ENCODE results near the gene ZBTB34.

Gene ZBTB34

DNA sequence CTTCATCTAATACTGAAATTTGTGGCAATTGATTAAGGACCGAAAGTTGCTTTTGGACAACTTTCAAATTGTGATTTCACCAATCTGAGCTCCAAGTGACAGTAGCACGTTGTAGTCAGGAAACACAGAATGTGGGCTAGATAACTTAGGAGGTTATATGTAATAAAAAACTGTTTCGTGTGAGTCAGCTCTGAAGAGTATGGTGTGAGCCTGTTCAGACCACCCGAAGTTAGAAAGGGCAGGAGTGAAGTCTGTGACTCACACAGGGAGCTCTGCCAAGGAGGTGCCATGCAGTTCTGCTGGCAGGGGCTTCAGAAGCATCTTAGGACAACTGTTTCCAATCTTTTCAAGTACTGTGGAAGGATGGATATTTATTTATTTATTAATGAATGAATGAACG is 16.4 kb upstream of the ZBTB34 start:
- no peak for DNase-seq (ENCODE audit: low spot score)

DNA sequence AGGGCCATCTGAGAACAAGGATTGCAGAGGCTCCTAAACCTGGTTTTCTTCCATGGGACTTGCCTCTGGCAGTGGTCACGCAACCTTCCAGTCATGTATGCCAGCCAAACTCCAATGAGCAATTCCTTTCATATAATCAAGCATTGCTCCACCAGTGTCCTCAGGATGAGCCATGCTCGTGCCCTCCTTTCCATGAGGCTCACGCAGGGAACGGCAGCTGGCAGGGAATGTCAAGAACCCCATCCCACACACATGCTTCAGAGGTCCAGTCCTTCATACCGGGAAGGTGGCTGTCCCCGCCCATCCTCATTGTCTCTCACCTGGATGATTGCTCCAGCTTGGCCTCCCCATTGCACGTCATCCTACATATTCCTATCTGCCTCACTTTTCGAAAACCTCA is 13.4 kb upstream of the ZBTB34 start:
- no peak for DNase-seq (ENCODE audit: low spot score)

DNA sequence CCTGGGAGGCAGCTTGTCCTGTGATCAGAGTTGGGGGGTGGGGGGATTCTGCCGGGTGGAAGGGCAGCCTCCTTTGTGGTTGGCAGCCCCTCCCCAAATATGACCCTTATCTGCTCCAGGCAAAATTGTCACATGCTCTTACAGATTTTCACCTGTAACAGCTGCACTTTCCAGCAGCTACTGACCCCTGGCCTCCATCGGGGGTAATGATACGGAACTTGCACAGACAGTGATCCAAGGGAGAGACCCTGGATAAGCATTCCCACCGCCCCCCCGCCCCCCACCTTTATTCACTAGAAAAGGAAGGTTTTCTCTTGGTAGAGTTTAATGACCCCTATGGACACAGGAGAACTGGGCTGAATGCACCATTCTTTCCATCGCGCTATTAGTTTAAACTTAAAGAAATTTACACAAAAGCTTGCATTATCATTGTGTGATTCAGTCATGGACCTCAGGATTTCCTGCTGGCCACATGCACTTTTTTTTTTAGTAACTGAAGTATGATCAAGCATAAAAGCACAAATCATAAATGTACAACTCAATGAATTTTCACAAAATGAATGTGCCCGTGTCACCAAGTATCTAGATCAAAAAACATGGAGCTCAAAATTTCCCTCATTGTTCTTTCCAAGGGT is 10.7 kb upstream of the ZBTB34 start:
- no peak for DNase-seq (ENCODE audit: low spot score)

DNA sequence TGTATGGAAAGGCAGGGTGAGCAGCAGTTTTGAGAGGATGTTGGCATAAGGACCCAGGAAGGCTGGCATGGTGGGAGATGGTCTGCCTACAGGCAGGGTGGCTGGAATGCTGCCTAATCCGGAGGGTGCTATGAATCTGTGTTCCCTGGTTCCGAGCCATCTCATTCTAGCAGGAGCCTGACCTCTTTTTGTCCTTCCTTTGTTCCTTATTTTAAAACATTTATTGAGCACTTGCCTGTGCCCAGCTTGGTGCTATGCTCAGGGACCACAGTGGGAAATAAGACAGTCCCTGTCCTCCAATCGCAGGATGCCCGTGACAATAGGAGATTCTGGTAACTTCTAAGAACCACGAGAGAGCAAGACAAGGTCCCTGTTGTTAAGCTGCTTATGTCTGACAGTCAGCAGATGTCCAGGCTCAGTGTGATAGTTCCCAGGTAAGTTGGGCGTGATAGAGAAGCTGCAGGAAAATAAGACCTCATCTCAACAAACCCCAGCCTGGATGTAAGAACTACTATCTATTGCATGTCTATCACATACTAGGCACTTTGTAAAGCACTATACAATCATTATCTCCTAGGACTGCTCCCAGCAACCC is 9.1 kb upstream of the ZBTB34 start:
- DNase-seq (ENCODE audit: low spot score) = peak; percentile 30

DNA sequence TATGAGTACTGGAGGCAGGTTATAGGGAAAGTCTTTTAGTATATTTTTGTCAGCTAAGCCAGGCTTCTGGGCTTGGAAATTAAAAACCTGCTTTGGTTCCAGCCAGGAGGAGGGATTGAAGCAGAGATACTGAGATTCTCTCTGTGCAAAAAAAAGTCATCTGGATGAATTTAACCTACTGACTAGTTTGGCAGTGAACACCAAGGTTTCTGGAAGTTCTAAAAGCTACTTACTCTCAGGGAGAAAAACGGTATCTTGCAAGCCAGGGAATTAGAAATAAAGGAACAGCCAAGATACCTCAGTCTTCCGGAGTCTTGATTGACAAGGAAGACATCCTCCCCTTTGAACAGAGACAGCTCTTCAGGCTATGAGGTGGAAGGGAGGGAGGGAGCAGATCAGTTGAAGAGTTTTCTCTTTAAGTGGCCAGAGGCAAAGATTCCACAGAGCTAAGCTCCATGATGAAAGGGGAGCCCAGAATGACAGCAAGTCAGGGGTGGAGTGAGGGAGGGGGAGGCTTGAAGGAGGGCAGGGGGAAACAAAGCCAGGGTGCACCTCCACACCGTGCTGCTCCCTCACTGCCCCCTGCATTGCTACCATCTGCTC is 8.3 kb upstream of the ZBTB34 start:
- DNase-seq (ENCODE audit: low spot score) = peak; percentile 46

DNA sequence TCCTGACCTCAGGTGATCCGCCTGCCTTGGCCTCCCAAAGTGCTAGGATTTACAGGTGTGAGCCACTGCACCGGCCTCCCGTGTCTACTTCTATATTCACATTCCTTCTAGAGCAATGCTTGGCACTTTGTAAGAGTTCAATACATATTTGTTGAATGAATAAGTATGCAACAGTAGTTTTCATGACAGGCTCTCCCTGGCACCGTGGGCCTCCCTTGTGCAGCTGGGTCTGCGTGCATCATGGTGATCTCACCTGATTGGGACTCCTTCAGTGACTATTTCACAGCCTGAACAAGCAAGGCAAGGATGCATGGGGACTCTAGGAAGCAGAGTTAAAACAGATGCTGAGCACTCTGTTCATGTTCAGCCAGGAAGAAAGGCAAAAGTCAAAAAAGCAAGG is 6.8 kb upstream of the ZBTB34 start:
- peak; percentile 15 for DNase-seq (ENCODE audit: low spot score)

DNA sequence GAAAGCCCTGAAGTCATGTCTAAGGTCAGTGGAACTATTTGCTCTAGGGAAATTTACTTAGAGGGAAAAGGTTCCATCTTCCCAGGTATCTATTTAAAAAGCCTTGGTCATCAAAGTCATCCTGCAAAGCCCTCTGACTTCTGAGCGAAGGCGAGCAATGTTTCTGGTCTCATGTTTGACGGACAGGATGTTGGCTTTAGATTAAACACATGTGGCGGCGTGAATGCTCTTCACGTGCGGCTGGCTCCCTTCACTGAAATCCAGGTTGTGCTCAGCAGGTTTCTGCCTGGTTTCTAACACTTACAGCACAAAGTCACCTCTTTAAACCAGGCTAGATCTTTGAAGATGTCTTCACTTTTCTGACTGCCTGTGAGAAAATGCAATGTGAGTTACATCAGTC is 5.7 kb upstream of the ZBTB34 start:
- peak; percentile 37 for DNase-seq (ENCODE audit: low spot score)

DNA sequence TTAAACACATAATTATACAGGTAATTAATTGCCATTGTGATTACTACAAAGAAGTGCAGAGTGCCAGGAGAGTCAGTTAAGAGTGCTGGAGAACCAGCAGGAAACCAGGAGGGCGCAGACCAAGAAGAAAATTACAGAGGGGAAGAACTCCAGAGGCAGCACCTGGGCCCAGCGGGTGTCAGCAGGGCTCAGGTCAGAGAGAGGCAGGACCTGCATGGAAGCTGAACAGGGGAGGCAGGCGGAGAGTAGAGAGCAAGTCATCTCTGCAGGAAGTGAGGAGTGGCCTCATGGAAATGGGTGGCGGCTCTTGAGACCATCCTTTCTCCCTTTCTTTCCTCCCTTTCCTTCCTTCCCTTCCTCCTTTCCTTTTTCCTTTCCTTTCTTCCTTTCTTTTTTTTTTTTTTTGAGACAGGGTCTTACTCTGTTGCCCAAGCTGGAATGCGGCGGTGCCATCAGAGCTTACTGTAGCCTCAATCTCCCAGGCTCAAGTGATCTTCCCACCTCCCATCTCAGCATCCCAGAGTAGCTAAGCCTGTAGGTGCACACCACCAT is 4.0 kb upstream of the ZBTB34 start:
- DNase-seq (ENCODE audit: low spot score) = peak; percentile 33

DNA sequence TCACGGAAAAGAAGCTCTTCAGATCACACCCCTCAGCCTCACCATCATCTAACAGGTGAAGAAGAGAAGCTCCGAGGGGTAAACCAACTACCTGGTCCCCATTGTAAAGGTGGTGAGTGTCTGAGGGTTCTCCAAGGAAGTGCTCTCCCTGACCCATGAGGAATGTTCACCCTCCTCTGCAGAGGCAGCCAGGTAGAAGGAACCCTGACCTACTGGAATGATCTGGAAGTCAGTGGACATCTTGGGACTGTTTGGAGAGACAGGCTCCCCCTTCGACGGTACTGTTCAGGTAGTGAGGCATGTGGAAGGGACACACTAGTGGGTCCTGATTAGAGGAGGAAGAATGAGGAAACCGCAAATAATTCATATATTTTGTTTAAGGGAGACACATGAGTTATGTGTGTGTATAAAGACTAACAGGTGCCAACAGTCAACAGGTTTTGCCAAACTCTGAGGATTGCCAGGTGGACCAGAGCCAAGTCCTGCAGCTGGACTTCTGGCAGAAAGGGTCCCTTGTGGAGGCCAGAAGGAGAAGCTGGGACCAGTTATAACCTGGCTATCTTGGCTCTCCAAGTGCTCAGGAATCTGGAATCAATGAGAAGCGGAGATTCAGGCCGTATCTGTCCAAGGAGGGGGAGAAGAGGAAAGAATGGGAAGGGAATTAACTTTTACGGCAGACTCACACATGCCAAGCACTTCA is 3.0 kb upstream of the ZBTB34 start:
- peak; percentile 32 for DNase-seq (ENCODE audit: low spot score)

DNA sequence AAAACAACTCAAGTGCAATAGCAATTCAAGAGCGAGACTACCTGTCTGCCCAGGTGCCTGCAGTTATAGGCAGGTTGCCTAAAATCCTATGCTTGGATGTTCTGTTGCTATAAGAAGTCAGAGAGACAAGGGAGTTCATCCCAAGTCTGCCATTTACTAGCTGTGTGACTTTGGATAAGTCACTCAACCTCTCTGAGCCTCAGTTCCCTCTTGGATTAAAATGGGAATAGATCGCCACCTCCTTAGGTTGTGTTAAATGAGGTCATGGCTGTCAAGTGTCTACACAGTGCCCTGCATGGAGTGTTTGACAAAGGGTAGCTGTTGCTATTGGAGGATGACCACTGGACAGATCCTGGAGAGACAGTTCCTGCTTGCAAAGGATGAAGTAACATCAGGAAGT is 1.3 kb upstream of the ZBTB34 start:
- DNase-seq (ENCODE audit: low spot score) = peak; percentile 18

DNA sequence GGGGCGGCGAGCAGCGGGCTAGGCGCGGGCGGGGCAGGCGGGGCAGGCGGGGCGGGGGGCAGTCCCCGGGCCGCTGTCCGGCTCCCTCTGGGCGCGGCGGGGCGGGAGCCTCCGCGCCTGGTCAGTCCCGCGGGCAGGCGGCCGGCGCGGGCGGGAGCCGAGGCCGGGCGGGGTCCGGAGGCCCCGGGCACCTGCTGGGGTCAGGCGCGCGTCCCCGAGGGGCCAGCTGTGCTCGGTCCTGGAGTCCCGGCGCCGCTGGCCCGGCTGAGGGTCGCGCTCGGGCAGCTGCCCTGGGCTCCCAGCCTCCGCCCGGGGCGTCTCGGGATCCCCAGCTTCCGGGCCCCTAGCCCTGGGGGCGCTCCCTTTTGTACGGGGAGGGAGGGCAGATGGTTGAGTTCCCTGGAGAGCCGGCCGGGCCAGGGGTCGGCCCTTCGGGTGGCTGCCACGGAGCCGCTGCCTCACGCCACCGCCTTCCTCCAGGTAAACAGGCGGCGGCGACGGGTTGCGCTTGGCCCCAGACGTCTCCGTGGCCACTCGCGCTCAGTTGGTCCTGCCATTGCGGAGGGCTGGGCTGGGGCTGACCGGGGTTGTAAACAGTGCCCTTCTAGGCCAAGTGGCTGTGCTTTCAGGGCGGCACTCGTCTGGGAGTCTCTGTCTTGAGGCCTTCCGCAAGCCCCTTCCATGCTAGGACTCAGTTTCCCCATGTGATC is 473 bp downstream of the ZBTB34 start:
- no peak for DNase-seq (ENCODE audit: low spot score)

DNA sequence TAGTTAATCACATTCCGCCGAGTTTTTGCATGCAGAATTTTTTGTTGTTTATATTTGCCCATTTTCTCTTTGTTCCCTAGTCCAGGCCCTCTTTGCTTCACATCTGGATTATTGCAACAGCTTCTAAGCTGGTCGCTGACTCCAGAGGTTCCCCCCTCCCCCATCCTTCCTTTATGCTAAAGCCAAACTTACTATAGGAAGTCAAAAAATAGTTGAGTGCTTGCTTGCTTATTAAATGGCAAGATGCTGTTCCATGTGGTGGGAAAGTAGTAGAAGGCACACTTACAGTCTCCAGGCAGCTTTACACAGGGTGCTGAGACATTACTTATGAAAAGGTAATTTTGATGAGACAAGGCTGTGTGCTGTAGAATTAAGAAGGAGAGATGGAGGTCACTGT is 1.3 kb downstream of the ZBTB34 start:
- DNase-seq (ENCODE audit: low spot score) = no peak

DNA sequence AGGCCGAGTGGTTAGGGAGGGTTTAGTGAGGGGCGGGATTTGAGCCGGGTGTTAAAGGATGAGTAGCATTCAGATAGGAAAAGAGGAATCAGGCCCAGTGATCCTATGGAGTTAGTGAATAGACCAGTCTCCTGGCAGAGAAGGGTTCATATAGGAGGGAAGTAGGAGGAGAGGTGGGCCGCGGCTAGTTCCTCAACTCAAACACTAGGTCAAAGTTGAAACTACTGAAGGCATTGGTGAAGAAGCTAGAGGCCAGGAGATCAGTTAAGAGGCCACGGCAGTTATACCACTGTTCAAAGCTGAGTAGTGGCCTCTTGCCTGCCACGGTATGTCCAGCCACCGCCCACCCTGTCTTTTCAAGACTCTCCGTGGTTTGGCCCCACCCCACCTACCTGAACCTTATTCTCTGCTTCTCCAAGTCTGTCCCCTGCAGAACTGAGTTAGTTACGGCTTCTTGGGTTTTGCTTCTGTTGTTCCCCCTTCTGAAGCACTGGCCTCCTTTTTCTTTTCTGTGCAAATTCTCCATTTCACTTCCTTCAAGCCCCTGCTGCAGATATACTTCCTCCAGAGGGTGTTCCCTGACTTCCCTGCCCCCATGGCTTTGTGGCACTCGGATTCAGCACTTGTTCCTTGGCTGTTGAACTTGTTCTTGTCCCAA is 1.8 kb downstream of the ZBTB34 start:
- DNase-seq (ENCODE audit: low spot score) = peak; percentile 48

DNA sequence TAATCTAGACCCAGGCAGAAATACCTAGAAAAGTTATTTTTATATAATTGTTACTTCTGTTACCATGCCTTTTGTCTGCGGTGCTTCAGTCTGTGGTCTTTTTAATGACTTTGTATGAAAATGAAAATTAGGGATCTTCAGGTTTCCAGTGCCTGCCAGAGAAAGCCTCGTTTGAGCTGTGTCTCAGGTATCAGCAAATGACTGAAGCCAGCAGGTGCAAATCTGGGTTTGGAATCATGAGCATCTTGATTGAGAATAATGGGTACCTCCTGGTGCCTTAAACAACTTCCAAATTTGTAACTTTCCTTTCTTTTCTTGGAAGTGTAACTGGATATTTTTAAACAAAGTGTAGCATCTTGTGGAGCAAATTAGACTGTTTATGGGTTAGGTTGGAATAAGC is 4.3 kb downstream of the ZBTB34 start:
- no peak for DNase-seq (ENCODE audit: low spot score)

DNA sequence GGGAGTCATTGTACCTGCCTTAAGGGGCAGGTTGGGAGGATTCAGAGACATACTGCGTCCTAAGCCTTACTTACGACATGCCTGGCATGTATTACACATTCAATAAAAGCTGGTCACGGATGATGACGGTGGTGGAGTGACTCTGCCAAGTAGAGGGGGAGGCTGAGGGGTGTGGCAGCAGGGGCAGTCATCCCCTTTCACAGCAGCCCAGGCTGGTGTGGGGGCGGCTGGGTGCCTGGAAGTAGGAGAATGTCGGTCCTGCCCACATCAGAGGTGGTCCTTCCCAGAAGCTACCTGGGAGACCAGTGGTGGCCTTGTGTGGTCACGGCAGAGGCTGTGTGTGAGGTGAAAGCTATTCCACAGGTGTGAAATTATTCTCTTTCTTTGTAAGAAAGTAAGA is 8.9 kb downstream of the ZBTB34 start:
- DNase-seq (ENCODE audit: low spot score) = peak; percentile 29

DNA sequence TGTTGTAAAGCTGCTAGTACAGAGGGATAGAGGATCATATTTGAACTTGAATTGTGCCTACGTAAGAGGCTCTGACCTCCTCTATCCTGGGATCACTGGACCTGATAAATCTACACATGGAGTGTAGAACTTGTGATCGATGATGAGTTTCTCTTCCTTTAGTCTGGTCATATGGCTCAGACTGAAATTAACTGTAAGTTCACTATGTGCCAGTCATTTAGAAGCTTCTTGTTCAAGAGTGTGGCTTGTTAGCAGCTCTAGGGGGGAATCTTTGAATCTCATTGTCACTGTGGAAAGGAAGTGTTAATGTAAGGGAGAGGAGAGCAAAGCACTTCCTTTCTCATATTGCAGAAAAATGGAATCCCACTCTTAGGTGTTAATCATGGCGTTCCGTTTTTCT is 12.1 kb downstream of the ZBTB34 start:
- DNase-seq (ENCODE audit: low spot score) = no peak

DNA sequence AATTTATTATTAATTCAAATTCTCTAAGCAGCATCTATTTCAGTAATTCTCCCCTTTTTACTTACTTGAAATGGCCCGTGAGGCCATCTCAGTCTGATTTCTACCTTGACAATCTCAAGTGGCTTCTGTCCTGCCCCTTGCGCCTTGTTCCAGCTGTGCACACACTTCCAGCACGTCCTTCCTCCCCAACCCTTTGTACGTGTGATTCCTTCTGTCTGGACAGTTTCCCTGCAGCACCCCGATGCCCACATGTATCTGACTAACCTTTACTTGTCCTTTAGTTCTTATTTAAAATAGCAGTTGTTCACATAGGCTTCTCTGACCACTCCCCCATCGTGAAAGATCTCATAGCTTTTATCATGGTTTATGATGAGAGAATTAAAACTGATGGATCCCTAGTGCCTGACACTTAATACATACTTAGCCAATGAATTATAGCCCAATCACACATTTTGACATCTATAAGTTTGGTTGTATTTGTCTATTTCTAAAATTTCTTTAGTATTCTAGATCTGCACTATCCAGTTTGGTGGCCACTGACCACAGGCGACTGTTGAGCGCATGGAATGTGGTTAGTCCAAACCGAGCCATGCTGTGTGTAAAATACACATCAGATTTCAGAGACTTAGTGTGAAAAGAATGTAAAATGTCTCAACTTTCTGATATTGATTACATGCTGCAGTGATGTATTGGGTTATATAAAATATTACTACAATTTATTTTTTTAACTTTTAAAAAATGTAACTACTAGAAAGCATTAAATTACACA is 14.3 kb downstream of the ZBTB34 start:
- peak; percentile 17 for DNase-seq (ENCODE audit: low spot score)

DNA sequence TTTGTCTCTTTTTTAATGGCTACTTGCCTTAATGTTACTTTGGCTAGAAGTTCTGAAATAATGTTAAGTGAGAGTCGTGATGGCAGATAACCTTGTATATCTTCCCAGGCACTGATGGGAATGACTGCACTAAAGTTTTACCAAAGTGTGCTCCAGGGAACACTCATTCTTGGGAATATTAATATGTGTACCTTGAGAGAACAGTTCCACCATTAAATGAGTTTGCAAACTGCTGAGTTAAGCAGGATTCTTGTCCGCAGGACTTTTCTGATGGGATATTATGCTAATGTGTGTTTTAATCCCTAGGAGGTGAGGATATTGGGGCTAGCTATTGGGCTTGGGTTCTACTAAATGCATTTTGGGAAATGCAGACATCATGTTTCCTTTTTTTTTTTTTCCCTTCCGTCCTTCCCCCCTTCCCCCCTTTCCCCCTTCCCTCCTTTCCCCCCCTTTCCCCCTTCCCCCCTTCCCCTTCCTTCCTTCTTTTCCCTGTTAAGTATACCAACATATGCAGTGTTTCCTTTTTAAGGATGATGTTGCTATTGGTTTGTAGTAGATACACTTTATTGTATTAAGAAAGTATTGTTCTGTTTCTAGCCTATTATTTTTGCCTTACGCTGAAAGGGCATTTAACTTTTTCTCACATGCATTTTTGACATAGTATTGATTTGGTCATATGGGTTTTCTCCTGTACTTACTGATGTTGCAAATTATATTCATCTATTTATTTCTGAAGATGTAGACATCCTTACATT is 15.5 kb downstream of the ZBTB34 start:
- DNase-seq (ENCODE audit: low spot score) = no peak

DNA sequence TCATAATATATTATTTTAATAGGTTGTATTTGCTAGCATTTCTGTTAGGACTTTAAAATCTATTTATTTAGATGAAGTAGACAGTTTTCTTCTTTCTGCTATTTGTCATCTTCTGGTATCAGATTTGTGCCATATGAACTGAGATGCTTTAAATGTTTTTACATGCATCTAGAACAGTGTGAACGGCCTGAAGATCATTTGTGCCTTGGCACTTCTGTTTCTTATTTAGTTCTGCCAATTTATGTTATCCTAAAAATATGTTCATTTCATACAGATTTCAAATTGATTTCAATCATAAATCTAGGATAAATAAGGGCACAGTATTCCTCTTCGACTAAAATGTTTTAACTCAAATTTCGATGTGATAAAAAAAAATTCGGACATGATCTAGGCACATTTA is 16.1 kb downstream of the ZBTB34 start:
- no peak for DNase-seq (ENCODE audit: low spot score)

DNA sequence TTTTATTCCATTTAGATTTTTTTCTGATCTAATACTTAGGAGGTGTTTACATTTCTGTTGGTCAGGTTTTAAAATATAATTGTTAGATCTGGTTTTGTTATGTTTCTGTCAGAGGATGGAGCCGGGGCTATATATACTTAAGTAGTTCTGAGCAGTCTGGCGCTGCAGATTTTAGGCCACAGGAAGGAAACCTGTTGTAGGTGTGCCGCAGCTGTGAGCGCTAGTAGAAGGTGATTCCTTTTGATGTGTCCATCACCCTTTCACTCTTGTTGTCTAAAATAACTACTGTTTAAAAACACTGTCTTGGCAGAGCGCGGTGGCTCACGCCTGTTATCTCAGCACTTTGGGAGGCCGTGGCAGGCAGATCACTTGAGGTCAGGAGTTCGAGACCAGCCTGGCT is 17.0 kb downstream of the ZBTB34 start:
- DNase-seq (ENCODE audit: low spot score) = no peak

Measured in ecto neural progenitor cell (in vitro differentiated cells).